ENCODE data around the gene MAPK6. TPM values are rescaled to one million over a fixed set of nuclear protein-coding genes. Genes with fewer than 3 reads are reported as not detected.

Gene MAPK6
- total and polyA plus RNA-seq, 9 of the 15 experiments (the other 6 are each of a cell fraction or from before 2014, with no cell fraction given), result 28.5 to 97.1 (median 74.0) TPM

- TF ChIP-seq PATZ1 (CRISPR knock-in tag; IDR thresholded peaks at IDR 0.05; ENCODE audit: borderline replicate concordance), result no peak
- no peak for TF ChIP-seq CHCHD3 (CRISPR knock-in tag; IDR thresholded peaks at IDR 0.05)
- TF ChIP-seq HDAC1 (IDR thresholded peaks at IDR 0.05), result no peak
- TF ChIP-seq SRSF3 (IDR thresholded peaks at IDR 0.05; ENCODE audit: insufficient read depth, low read length), result no peak
- TF ChIP-seq SMAD1 (IDR thresholded peaks at IDR 0.05; ENCODE audit: low read depth, low read length, partially characterized antibody), result no peak
- TF ChIP-seq PHF20 (IDR thresholded peaks at IDR 0.05; ENCODE audit: partially characterized antibody), result no peak
- no peak for TF ChIP-seq MAZ (CRISPR knock-in tag; conservative IDR thresholded peaks at IDR 0.05 in 1 of 2, IDR thresholded peaks at IDR 0.05 in 1 of 2)
- TF ChIP-seq PHB2 (IDR thresholded peaks at IDR 0.05; ENCODE audit: low read depth), result no peak
- no peak for TF ChIP-seq ZBTB34 (CRISPR knock-in tag; IDR thresholded peaks at IDR 0.05)
- no peak for TF ChIP-seq ZNF586 (CRISPR knock-in tag; conservative IDR thresholded peaks at IDR 0.05)
- no peak for TF ChIP-seq EP300 (IDR thresholded peaks at IDR 0.05; ENCODE audit: low read length)
- TF ChIP-seq EHMT2 (IDR thresholded peaks at IDR 0.05), result 0 out of 2 replicates have a peak, but pooled peaks have one; percentile 37
- no peak for TF ChIP-seq ETS1 (conservative IDR thresholded peaks at IDR 0.05; ENCODE audit: control insufficient read depth, low read depth, low read length)
- TF ChIP-seq ZNF75A (CRISPR knock-in tag; IDR thresholded peaks at IDR 0.05), result no peak
- no peak for TF ChIP-seq SRF (CRISPR knock-in tag; IDR thresholded peaks at IDR 0.05)
- no peak for TF ChIP-seq RBM25 (IDR thresholded peaks at IDR 0.05; ENCODE audit: low read depth, low read length, severe bottlenecking)
- no peak for TF ChIP-seq HSF4 (CRISPR knock-in tag; IDR thresholded peaks at IDR 0.05; ENCODE audit: borderline replicate concordance)
- no peak for TF ChIP-seq E2F3 (CRISPR knock-in tag; IDR thresholded peaks at IDR 0.05)
- 0 out of 4 replicates have a peak, but pooled peaks of 1 of the 2 experiments have one; percentile 25 for TF ChIP-seq ARNT (IDR thresholded peaks at IDR 0.05)
- no peak for TF ChIP-seq HMG20B (CRISPR knock-in tag; IDR thresholded peaks at IDR 0.05)
- no peak for TF ChIP-seq ARID2 (IDR thresholded peaks at IDR 0.05)
- TF ChIP-seq KAT2B (IDR thresholded peaks at IDR 0.05; ENCODE audit: low read depth, low read length), result no peak
- TF ChIP-seq IRF2 (CRISPR knock-in tag; IDR thresholded peaks at IDR 0.05), result no peak
- TF ChIP-seq POLR2H (tag; IDR thresholded peaks at IDR 0.05; ENCODE audit: low read depth), result no peak
- no peak for TF ChIP-seq DNMT1 (IDR thresholded peaks at IDR 0.05)
Measured at GRCh38 chr15:52005748-52006701, 13.0 kb upstream of the MAPK6 start (continued).

All from K562 (cell line).